H1 (cell line): ENCODE measurements around the gene SNX33.

Experiments
- EZH2 ChIP-seq: fragments of 200-600 bp; sonication (generic); IDR thresholded peaks from 2 replicates; pipeline ENCODE4 v1.7.1; 2012; ENCODE audit warnings: low read depth, mild to moderate bottlenecking, moderate library complexity, low read length, inconsistent platforms; ENCODE audit not compliant: severe bottlenecking
- TF ChIP-seq, protein P1 (sequence below), 3 experiments: IDR thresholded peaks; 1 replicate in 2 of 3; 2 replicates in 1 of 3; pipeline versions ENCODE4 v1.5.1 to v1.6.1; 2011; ENCODE audit warnings: low read length in 3 of 3, mild to moderate bottlenecking in 3 of 3, inconsistent platforms in 2 of 3, low read depth in 1 of 3, moderate library complexity in 1 of 3; ENCODE audit not compliant: insufficient read depth in 1 of 3; ENCODE audit errors: control extremely low read depth in 1 of 3
- TF ChIP-seq, protein P2 (sequence below): IDR thresholded peaks from 2 replicates; pipeline ENCODE4 v1.6.1; 2012; ENCODE audit warnings: inconsistent platforms

GRCh38 chr15:75669191-75669878 is 21.6 kb downstream of the SNX33 start:
- no peak for TF ChIP-seq EZH2
- TF ChIP-seq, protein P1, sequence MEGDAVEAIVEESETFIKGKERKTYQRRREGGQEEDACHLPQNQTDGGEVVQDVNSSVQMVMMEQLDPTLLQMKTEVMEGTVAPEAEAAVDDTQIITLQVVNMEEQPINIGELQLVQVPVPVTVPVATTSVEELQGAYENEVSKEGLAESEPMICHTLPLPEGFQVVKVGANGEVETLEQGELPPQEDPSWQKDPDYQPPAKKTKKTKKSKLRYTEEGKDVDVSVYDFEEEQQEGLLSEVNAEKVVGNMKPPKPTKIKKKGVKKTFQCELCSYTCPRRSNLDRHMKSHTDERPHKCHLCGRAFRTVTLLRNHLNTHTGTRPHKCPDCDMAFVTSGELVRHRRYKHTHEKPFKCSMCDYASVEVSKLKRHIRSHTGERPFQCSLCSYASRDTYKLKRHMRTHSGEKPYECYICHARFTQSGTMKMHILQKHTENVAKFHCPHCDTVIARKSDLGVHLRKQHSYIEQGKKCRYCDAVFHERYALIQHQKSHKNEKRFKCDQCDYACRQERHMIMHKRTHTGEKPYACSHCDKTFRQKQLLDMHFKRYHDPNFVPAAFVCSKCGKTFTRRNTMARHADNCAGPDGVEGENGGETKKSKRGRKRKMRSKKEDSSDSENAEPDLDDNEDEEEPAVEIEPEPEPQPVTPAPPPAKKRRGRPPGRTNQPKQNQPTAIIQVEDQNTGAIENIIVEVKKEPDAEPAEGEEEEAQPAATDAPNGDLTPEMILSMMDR (IDR thresholded peaks at IDR 0.05; ENCODE audit: control extremely low read depth in 1 of 3, insufficient read depth in 1 of 3, low read depth in 1 of 3, low read length in 3 of 3): no peak
- TF ChIP-seq, protein P2, sequence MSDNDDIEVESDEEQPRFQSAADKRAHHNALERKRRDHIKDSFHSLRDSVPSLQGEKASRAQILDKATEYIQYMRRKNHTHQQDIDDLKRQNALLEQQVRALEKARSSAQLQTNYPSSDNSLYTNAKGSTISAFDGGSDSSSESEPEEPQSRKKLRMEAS: no peak
